Measurements from ENCODE around the gene SLC12A2.

SLC12A2 gene

GRCh38 chr5:128208436-128208835, 124.9 kb downstream of the SLC12A2 start:
- Histone ChIP-seq H3K36me3 (ENCODE audit: insufficient read depth, low read length) (no peaks in the 10 kb centered on the region), H3K9me3 (ENCODE audit: low read length) (no peaks in the 10 kb centered on the region), H3K4me1 (ENCODE audit: insufficient read depth, low read length) (no peaks in the 10 kb centered on the region), H3K4me3 (ENCODE audit: low read depth in 1 of 2, low read length in 2 of 2) (no peak overlapping the region), H3K27ac (ENCODE audit: low read depth, low read length) (no peak overlapping the region), H3K9ac (ENCODE audit: low read length) (no peak overlapping the region), H3K27me3 (ENCODE audit: control insufficient read depth in 1 of 2, insufficient read depth in 2 of 2, low read length in 2 of 2) (no peaks in the 10 kb centered on the region)

- H3K27me3 ChIP-seq (ENCODE audit: control insufficient read depth in 1 of 2, insufficient read depth in 2 of 2, low read length in 2 of 2), result no peaks in the 10 kb centered on the region
Measured at GRCh38 chr5:128212191-128212806, 128.7 kb downstream of the SLC12A2 start.

GRCh38 chr5:128213340-128213739, 129.8 kb downstream of the SLC12A2 start:
- H3K4me1 ChIP-seq (ENCODE audit: insufficient read depth, low read length), result no peaks in the 10 kb centered on the region
- H3K27ac ChIP-seq (ENCODE audit: low read depth, low read length), result no peak overlapping the region
- no peak overlapping the region for H3K4me3 ChIP-seq (ENCODE audit: low read depth in 1 of 2, low read length in 2 of 2)
- H3K9me3 ChIP-seq (ENCODE audit: low read length), result no peaks in the 10 kb centered on the region
- no peak overlapping the region for H3K9ac ChIP-seq (ENCODE audit: low read length)
- H3K36me3 ChIP-seq (ENCODE audit: insufficient read depth, low read length), result no peaks in the 10 kb centered on the region
- H3K27me3 ChIP-seq (ENCODE audit: control insufficient read depth in 1 of 2, insufficient read depth in 2 of 2, low read length in 2 of 2), result no peaks in the 10 kb centered on the region

More at GRCh38 chr5:128212191-128212806, 128.7 kb downstream of the SLC12A2 start:
- H3K4me1 ChIP-seq (ENCODE audit: insufficient read depth, low read length), result no peaks in the 10 kb centered on the region
- H3K9me3 ChIP-seq (ENCODE audit: low read length), result no peaks in the 10 kb centered on the region
- no peak overlapping the region for H3K4me3 ChIP-seq (ENCODE audit: low read depth in 1 of 2, low read length in 2 of 2)
- H3K36me3 ChIP-seq (ENCODE audit: insufficient read depth, low read length), result no peaks in the 10 kb centered on the region
- no peak overlapping the region for H3K9ac ChIP-seq (ENCODE audit: low read length)
- H3K27ac ChIP-seq (ENCODE audit: low read depth, low read length), result no peak overlapping the region

- no peaks in the 10 kb centered on the region for H3K27me3 ChIP-seq (ENCODE audit: control insufficient read depth in 1 of 2, insufficient read depth in 2 of 2, low read length in 2 of 2)
- no peak overlapping the region for H3K27ac ChIP-seq (ENCODE audit: low read depth, low read length)
- H3K9me3 ChIP-seq (ENCODE audit: low read length), result no peaks in the 10 kb centered on the region
- no peaks in the 10 kb centered on the region for H3K4me1 ChIP-seq (ENCODE audit: insufficient read depth, low read length)
- no peak overlapping the region for H3K9ac ChIP-seq (ENCODE audit: low read length)
- H3K36me3 ChIP-seq (ENCODE audit: insufficient read depth, low read length), result no peaks in the 10 kb centered on the region
- H3K4me3 ChIP-seq (ENCODE audit: low read depth in 1 of 2, low read length in 2 of 2), result no peak overlapping the region
Measured at GRCh38 chr5:128213833-128214232, 130.3 kb downstream of the SLC12A2 start.

GRCh38 chr5:128216285-128216684, 132.7 kb downstream of the SLC12A2 start:
- H3K4me1 ChIP-seq (ENCODE audit: insufficient read depth, low read length), result no peaks in the 10 kb centered on the region
- H3K9me3 ChIP-seq (ENCODE audit: low read length), result no peaks in the 10 kb centered on the region
- no peak overlapping the region for H3K4me3 ChIP-seq (ENCODE audit: low read depth in 1 of 2, low read length in 2 of 2)
- no peaks in the 10 kb centered on the region for H3K27me3 ChIP-seq (ENCODE audit: control insufficient read depth in 1 of 2, insufficient read depth in 2 of 2, low read length in 2 of 2)
- no peak overlapping the region for H3K27ac ChIP-seq (ENCODE audit: low read depth, low read length)
- H3K9ac ChIP-seq (ENCODE audit: low read length), result no peak overlapping the region
- H3K36me3 ChIP-seq (ENCODE audit: insufficient read depth, low read length), result no peaks in the 10 kb centered on the region

- Histone ChIP-seq H3K9me3 (ENCODE audit: low read length) (no peaks in the 10 kb centered on the region), H3K27me3 (ENCODE audit: control insufficient read depth in 1 of 2, insufficient read depth in 2 of 2, low read length in 2 of 2) (no peaks in the 10 kb centered on the region), H3K9ac (ENCODE audit: low read length) (no peak overlapping the region), H3K27ac (ENCODE audit: low read depth, low read length) (no peak overlapping the region), H3K4me3 (ENCODE audit: low read depth in 1 of 2, low read length in 2 of 2) (no peak overlapping the region), H3K36me3 (ENCODE audit: insufficient read depth, low read length) (no peaks in the 10 kb centered on the region), H3K4me1 (ENCODE audit: insufficient read depth, low read length) (no peaks in the 10 kb centered on the region)
Measured at GRCh38 chr5:128216860-128217531, 133.4 kb downstream of the SLC12A2 start.

- H3K9me3 ChIP-seq (ENCODE audit: low read length), result no peaks in the 10 kb centered on the region
- H3K36me3 ChIP-seq (ENCODE audit: insufficient read depth, low read length), result no peaks in the 10 kb centered on the region
- H3K4me1 ChIP-seq (ENCODE audit: insufficient read depth, low read length), result no peaks in the 10 kb centered on the region
- H3K27ac ChIP-seq (ENCODE audit: low read depth, low read length), result no peak overlapping the region
- H3K4me3 ChIP-seq (ENCODE audit: low read depth in 1 of 2, low read length in 2 of 2), result no peak overlapping the region
- no peaks in the 10 kb centered on the region for H3K27me3 ChIP-seq (ENCODE audit: control insufficient read depth in 1 of 2, insufficient read depth in 2 of 2, low read length in 2 of 2)
- no peak overlapping the region for H3K9ac ChIP-seq (ENCODE audit: low read length)
Measured at GRCh38 chr5:128220841-128221240, 137.3 kb downstream of the SLC12A2 start.

- Histone ChIP-seq H3K4me1 (ENCODE audit: insufficient read depth, low read length) (peaks cover 6% of the 10 kb centered on the region), H3K27me3 (ENCODE audit: control insufficient read depth in 1 of 2, insufficient read depth in 2 of 2, low read length in 2 of 2) (no peaks in the 10 kb centered on the region), H3K9ac (ENCODE audit: low read length) (no peak overlapping the region), H3K36me3 (ENCODE audit: insufficient read depth, low read length) (no peaks in the 10 kb centered on the region), H3K9me3 (ENCODE audit: low read length) (no peaks in the 10 kb centered on the region), H3K27ac (ENCODE audit: low read depth, low read length) (no peak overlapping the region), H3K4me3 (ENCODE audit: low read depth in 1 of 2, low read length in 2 of 2) (no peak overlapping the region)
Measured at GRCh38 chr5:128224336-128224735, 140.8 kb downstream of the SLC12A2 start.

- H3K9me3 ChIP-seq (ENCODE audit: low read length), result no peaks in the 10 kb centered on the region
- H3K9ac ChIP-seq (ENCODE audit: low read length), result no peak overlapping the region
- H3K4me3 ChIP-seq (ENCODE audit: low read depth in 1 of 2, low read length in 2 of 2), result no peak overlapping the region
- H3K27me3 ChIP-seq (ENCODE audit: control insufficient read depth in 1 of 2, insufficient read depth in 2 of 2, low read length in 2 of 2), result no peaks in the 10 kb centered on the region
- no peaks in the 10 kb centered on the region for H3K36me3 ChIP-seq (ENCODE audit: insufficient read depth, low read length)
- no peak overlapping the region for H3K27ac ChIP-seq (ENCODE audit: low read depth, low read length)
- peaks cover 6% of the 10 kb centered on the region for H3K4me1 ChIP-seq (ENCODE audit: insufficient read depth, low read length)
Measured at GRCh38 chr5:128225245-128226030, 141.9 kb downstream of the SLC12A2 start.

GRCh38 chr5:128228008-128228407, 144.4 kb downstream of the SLC12A2 start:
- Histone ChIP-seq H3K27ac (ENCODE audit: low read depth, low read length) (no peak overlapping the region), H3K36me3 (ENCODE audit: insufficient read depth, low read length) (no peaks in the 10 kb centered on the region), H3K9me3 (ENCODE audit: low read length) (no peaks in the 10 kb centered on the region), H3K4me3 (ENCODE audit: low read depth in 1 of 2, low read length in 2 of 2) (no peak overlapping the region), H3K4me1 (ENCODE audit: insufficient read depth, low read length) (peaks cover 6% of the 10 kb centered on the region), H3K27me3 (ENCODE audit: control insufficient read depth in 1 of 2, insufficient read depth in 2 of 2, low read length in 2 of 2) (no peaks in the 10 kb centered on the region), H3K9ac (ENCODE audit: low read length) (no peak overlapping the region)

- H3K9ac ChIP-seq (ENCODE audit: low read length), result no peak overlapping the region
- no peak overlapping the region for H3K27ac ChIP-seq (ENCODE audit: low read depth, low read length)
- H3K27me3 ChIP-seq (ENCODE audit: control insufficient read depth in 1 of 2, insufficient read depth in 2 of 2, low read length in 2 of 2), result no peaks in the 10 kb centered on the region
- H3K4me1 ChIP-seq (ENCODE audit: insufficient read depth, low read length), result peaks cover 6% of the 10 kb centered on the region
- no peak overlapping the region for H3K4me3 ChIP-seq (ENCODE audit: low read depth in 1 of 2, low read length in 2 of 2)
- no peaks in the 10 kb centered on the region for H3K36me3 ChIP-seq (ENCODE audit: insufficient read depth, low read length)
- H3K9me3 ChIP-seq (ENCODE audit: low read length), result no peaks in the 10 kb centered on the region
Measured at GRCh38 chr5:128228521-128228920, 145.0 kb downstream of the SLC12A2 start.
